ENCODE results near the gene RNF44.

The RNF44 gene

DNA sequence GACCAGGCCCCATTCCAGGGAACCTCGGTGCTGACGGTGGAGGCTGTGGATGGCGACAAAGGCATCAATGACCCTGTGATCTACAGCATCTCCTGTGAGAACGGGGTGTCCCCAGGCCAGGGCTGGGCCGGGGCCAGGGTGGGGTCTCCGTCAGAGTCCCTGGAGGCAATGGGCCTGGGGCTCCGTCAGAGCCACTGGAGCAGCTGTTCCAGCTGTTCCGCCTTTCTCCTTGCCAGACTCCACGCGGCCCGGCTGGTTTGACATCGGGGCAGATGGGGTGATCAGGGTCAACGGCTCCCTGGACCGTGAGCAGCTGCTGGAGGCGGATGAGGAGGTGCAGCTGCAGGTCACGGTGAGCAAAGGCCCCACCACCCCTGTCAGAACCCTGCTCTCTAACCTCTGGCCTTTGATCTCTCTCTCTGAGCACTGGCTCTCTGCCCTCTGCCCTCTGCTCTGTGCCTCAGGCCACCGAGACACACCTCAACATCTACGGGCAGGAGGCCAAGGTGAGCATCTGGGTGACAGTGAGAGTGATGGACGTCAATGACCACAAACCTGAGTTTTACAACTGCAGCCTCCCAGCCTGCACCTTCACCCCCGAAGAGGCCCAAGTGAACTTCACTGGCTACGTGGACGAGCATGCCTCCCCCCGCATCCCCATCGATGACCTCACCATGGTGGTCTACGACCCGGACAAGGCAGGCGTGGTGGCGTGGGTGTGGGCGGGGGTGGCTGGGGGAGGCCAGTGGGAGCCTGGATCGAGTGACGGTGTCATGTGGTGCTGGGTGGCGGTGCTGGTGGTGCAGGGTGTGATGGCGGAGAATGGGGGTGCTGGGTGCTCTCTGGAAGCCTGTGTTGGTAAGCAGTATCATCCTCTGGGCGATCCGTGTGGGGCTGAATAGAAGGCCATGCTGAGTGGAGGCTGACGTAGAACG, 38.6 kb upstream of the RNF44 start:
- H3K4me3 ChIP-seq (replicated peaks; ENCODE audit: low read depth, low read length): no peak overlapping the region
- no peak for TF ChIP-seq CTCF (IDR thresholded peaks at IDR 0.05; ENCODE audit: low read length, missing control alignments)
- DNase-seq (ENCODE audit: low read depth): no peak

- TF ChIP-seq CTCF (IDR thresholded peaks at IDR 0.05; ENCODE audit: low read length, missing control alignments): no peak
- no peak overlapping the region for H3K4me3 ChIP-seq (replicated peaks; ENCODE audit: low read depth, low read length)
Measured at GRCh38 chr5:176575066-176575465, 37.9 kb upstream of the RNF44 start.

DNA sequence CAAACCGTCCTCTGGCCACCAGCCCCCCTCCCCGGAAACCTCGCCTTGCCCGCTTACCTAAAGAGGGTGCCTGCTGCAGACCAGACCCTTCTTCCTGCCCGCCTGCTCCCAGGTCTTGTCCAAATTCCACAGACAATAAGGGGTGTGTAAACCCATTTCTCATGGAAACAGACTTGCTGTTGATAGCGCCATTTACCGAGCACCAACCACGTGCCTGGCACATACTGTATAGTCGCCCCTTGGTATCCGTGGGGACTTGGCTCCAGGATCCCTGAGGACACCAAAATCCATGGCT, 37.0 kb upstream of the RNF44 start:
- TF ChIP-seq CTCF (IDR thresholded peaks at IDR 0.05; ENCODE audit: low read length, missing control alignments): no peak
- H3K4me3 ChIP-seq (replicated peaks; ENCODE audit: low read depth, low read length): no peak overlapping the region
- no peak for DNase-seq (ENCODE audit: low read depth)

More at GRCh38 chr5:176575066-176575465, 37.9 kb upstream of the RNF44 start:
- no peak for DNase-seq (ENCODE audit: low read depth)

GRCh38 chr5:176573564-176574296, 36.5 kb upstream of the RNF44 start:
- DNase-seq (ENCODE audit: low read depth): peak; percentile 51
- no peak overlapping the region for H3K4me3 ChIP-seq (replicated peaks; ENCODE audit: low read depth, low read length)
- peak; percentile 84 for TF ChIP-seq CTCF (IDR thresholded peaks at IDR 0.05; ENCODE audit: low read length, missing control alignments)

- peak; percentile 31 for TF ChIP-seq CTCF (IDR thresholded peaks at IDR 0.05; ENCODE audit: low read length, missing control alignments)
- H3K4me3 ChIP-seq (replicated peaks; ENCODE audit: low read depth, low read length): no peak overlapping the region
- DNase-seq (ENCODE audit: low read depth): peak; percentile 54
Measured at GRCh38 chr5:176570044-176570443, 32.8 kb upstream of the RNF44 start.

- TF ChIP-seq CTCF (IDR thresholded peaks at IDR 0.05; ENCODE audit: low read length, missing control alignments): no peak
- H3K4me3 ChIP-seq (replicated peaks; ENCODE audit: low read depth, low read length): no peak overlapping the region
- DNase-seq (ENCODE audit: low read depth): no peak
Measured at GRCh38 chr5:176568657-176569056, 31.5 kb upstream of the RNF44 start.

Data from fibroblast of pulmonary artery (primary cell).